ENCODE measurements around the gene CMTM8. TPM values are rescaled to one million over a fixed set of nuclear protein-coding genes. Genes with fewer than 3 reads are reported as not detected.

CMTM8 gene
- total RNA-seq, 6 experiments from 2014 or later, result 13.3 to 27.1 (median 20.9) TPM

DNA sequence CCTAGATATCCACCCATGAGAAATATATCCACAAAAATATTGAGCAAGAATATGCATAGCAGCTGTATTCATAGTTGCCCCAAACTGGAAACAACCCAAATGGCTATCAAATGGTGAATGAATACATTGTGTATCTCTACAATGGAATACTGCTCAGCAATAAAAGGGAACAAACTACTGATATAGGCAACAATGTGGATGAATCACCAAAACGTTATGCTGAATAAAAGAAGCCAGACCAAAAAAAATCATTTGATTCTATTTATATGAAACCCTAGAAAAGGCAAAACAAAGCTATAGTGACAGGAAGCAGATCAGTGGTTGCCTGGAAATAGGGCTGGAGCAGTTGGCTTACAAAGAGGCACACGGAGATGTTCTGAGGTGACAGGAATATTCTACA lies 137.6 kb downstream of the CMTM8 start:
- Histone ChIP-seq H3K27ac (no peak overlapping the region), H3K9me3 (no peaks in the 10 kb centered on the region), H3K27me3 (no peaks in the 10 kb centered on the region), H3K4me1 (no peaks in the 10 kb centered on the region), H3K4me3 (no peak overlapping the region), H3K36me3 (no peaks in the 10 kb centered on the region)
- TF ChIP-seq, protein P1, sequence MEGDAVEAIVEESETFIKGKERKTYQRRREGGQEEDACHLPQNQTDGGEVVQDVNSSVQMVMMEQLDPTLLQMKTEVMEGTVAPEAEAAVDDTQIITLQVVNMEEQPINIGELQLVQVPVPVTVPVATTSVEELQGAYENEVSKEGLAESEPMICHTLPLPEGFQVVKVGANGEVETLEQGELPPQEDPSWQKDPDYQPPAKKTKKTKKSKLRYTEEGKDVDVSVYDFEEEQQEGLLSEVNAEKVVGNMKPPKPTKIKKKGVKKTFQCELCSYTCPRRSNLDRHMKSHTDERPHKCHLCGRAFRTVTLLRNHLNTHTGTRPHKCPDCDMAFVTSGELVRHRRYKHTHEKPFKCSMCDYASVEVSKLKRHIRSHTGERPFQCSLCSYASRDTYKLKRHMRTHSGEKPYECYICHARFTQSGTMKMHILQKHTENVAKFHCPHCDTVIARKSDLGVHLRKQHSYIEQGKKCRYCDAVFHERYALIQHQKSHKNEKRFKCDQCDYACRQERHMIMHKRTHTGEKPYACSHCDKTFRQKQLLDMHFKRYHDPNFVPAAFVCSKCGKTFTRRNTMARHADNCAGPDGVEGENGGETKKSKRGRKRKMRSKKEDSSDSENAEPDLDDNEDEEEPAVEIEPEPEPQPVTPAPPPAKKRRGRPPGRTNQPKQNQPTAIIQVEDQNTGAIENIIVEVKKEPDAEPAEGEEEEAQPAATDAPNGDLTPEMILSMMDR (IDR thresholded peaks at IDR 0.05), result no peak
- 60% methylated on average over 2 of the region's 2 CpGs for WGBS (ENCODE audit: insufficient coverage, low coverage, low lambda C conversion rate, missing lambda C conversion rate)
- DNase-seq (no peak), ATAC-seq (no peak)
- intact Hi-C loops (cut with DNase I), result no loop called here

GRCh38 chr3:32379831-32380500 lies 141.5 kb downstream of the CMTM8 start:
- Histone ChIP-seq H3K4me3 (no peak overlapping the region), H3K27ac (no peak overlapping the region), H3K27me3 (no peaks in the 10 kb centered on the region), H3K36me3 (no peaks in the 10 kb centered on the region), H3K9me3 (no peaks in the 10 kb centered on the region), H3K4me1 (no peaks in the 10 kb centered on the region)
- DNase-seq (no peak), ATAC-seq (no peak)
- intact Hi-C loops (cut with DNase I), result loop anchor here in 1 of 2 donors (10.0 kb wide), 1 partner anchor 65 kb away; no protein-coding TSS in a partner anchor
- TF ChIP-seq, protein P1 (IDR thresholded peaks at IDR 0.05), result no peak
- TF ChIP-seq POLR2A (IDR thresholded peaks at IDR 0.05), result no peak
- 79% methylated on average over 10 of the region's 10 CpGs for WGBS (ENCODE audit: insufficient coverage, low coverage, low lambda C conversion rate, missing lambda C conversion rate)

- DNase-seq (no peak), ATAC-seq (no peak)
- Histone ChIP-seq H3K9me3 (no peaks in the 10 kb centered on the region), H3K4me3 (no peak overlapping the region), H3K27me3 (no peaks in the 10 kb centered on the region), H3K36me3 (no peaks in the 10 kb centered on the region), H3K27ac (no peak overlapping the region), H3K4me1 (no peaks in the 10 kb centered on the region)
- WGBS (ENCODE audit: insufficient coverage, low coverage, low lambda C conversion rate, missing lambda C conversion rate), result 80% methylated on average over 7 of the region's 7 CpGs
- TF ChIP-seq, protein P1 (IDR thresholded peaks at IDR 0.05), result no peak
- no peak for TF ChIP-seq POLR2A (IDR thresholded peaks at IDR 0.05)
- intact Hi-C loops (cut with DNase I), result loop anchor here in 1 of 2 donors (10.0 kb wide), 1 partner anchor 63 kb away; no protein-coding TSS in a partner anchor
These were observed 143.4 kb downstream of the CMTM8 start for GRCh38 chr3:32381922-32382321.

DNA sequence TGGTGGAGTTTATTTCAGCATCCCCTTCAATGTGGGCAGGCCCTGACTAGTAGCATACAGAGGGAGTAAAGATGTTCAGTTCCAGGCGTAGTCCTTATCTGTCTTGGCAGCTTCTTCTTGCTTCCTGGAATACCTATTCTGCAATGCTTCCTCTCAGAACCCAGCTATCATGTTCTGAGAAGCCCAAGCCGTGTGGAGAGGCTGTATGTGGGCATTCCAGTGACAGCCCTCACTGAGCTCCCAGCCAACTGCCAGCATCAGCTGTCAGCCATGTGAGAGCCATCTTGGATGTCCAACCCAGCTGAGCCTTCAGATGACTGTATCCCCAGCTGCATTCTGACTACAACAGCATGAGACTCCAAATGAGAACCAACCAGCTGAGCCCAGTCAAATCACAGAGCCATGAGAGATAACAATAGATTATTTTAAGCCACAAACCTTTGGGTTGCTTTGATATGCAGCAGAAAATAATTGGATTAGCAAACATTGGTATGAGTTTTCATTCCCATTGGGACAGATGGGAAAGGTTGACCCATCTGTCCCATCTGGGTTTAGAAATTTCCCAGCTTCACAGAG lies 144.7 kb downstream of the CMTM8 start:
- no peaks in the 10 kb centered on the region for H3K27me3 ChIP-seq
- no peak overlapping the region for H3K27ac ChIP-seq
- TF ChIP-seq POLR2A (IDR thresholded peaks at IDR 0.05), result no peak
- TF ChIP-seq, protein P1 (IDR thresholded peaks at IDR 0.05), result no peak
- ATAC-seq (peak in 1 of 4 donors; percentile 23), DNase-seq (no peak)
- no peaks in the 10 kb centered on the region for H3K36me3 ChIP-seq
- no peaks in the 10 kb centered on the region for H3K4me1 ChIP-seq
- no peaks in the 10 kb centered on the region for H3K9me3 ChIP-seq
- intact Hi-C loops (cut with DNase I), result loop anchor here in 1 of 2 donors (10.0 kb wide), 1 partner anchor 62 kb away; no protein-coding TSS in a partner anchor
- H3K4me3 ChIP-seq, result no peak overlapping the region
- 50% methylated on average over 1 of the region's 2 CpGs for WGBS (ENCODE audit: insufficient coverage, low coverage, low lambda C conversion rate, missing lambda C conversion rate)

All from right lobe of liver (tissue), 6 donors.